ENCODE data around the gene RBCK1.
"Not testable (repeated sequence)": the region's sequence is repeated elsewhere in the genome, so short reads cannot be mapped to it uniquely, and the experiment has no call there.

The RBCK1 gene

GRCh38 chr20:472889-473292 lies 64.8 kb downstream of the RBCK1 start:
- no peak for DNase-seq (ENCODE audit: low read depth in 3 of 3)

GRCh38 chr20:474581-474980 lies 66.5 kb downstream of the RBCK1 start:
- no peak for DNase-seq (ENCODE audit: low read depth in 3 of 3)

GRCh38 chr20:475463-476357 lies 67.6 kb downstream of the RBCK1 start:
- DNase-seq (ENCODE audit: low read depth in 3 of 3), result no peak

GRCh38 chr20:476561-477249 lies 68.6 kb downstream of the RBCK1 start:
- not testable (repeated sequence) for DNase-seq (ENCODE audit: low read depth in 3 of 3)

GRCh38 chr20:478010-478948 lies 70.2 kb downstream of the RBCK1 start:
- DNase-seq (ENCODE audit: low read depth in 3 of 3), result no peak

- no peak for DNase-seq (ENCODE audit: low read depth in 3 of 3)
These were observed 70.9 kb downstream of the RBCK1 start for GRCh38 chr20:478949-479429.

GRCh38 chr20:479487-479886 lies 71.4 kb downstream of the RBCK1 start:
- DNase-seq (ENCODE audit: low read depth in 3 of 3), result no peak

GRCh38 chr20:480044-480443 lies 71.9 kb downstream of the RBCK1 start:
- DNase-seq (ENCODE audit: low read depth in 3 of 3), result no peak

- no peak for DNase-seq (ENCODE audit: low read depth in 3 of 3)
These were observed 73.1 kb downstream of the RBCK1 start for GRCh38 chr20:481167-481566.
